ENCODE data around the gene BICDL1.

BICDL1 gene

DNA sequence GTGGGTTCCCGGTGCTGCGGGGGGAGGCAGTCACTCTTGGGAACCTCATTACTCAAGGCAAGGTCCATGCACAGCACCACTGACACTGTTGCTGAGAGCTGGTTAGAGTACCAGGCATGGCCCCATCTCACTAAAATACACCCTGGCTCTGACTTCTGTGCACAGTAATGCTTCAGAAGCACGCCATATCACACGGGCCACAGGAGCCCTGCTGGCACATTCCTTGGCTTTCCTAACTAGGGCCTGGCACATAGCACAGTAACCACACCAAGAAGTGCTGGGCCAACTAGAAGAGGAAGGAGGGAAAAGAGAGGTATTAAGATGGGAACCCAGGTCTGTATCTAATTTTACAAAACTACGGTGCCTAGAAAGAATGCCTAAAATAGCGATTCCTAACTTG lies 141.0 kb downstream of the BICDL1 start:
- DNase-seq (ENCODE audit: low read depth) = no peak
- no peak for TF ChIP-seq CTCF (IDR thresholded peaks at IDR 0.05; ENCODE audit: control insufficient read depth, insufficient read depth, low read depth, low read length, missing control alignments)
- H3K4me3 ChIP-seq (ENCODE audit: control insufficient read depth, low read depth, low read length) = no peak overlapping the region

DNA sequence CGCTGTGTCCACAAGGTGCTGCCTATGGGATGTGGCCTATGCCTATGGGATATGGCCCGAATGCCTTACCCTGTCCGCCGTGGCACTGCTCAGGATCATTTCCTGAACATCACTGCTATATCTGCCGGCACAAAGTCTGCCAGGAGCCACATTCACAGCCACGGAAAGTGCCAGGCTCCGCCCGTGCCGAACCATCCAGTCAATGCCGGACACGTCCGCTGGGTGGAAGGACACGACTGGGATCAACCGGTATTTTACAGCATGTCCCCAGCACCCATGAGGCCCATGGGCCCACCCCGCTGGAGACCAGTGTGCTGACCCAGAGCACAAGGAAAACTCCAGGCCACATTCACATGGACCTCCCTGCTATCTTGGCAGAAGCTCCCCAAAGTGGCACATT lies 142.1 kb downstream of the BICDL1 start:
- DNase-seq (ENCODE audit: low read depth) = no peak
- no peak overlapping the region for H3K4me3 ChIP-seq (ENCODE audit: control insufficient read depth, low read depth, low read length)
- no peak for TF ChIP-seq CTCF (IDR thresholded peaks at IDR 0.05; ENCODE audit: control insufficient read depth, insufficient read depth, low read depth, low read length, missing control alignments)

DNA sequence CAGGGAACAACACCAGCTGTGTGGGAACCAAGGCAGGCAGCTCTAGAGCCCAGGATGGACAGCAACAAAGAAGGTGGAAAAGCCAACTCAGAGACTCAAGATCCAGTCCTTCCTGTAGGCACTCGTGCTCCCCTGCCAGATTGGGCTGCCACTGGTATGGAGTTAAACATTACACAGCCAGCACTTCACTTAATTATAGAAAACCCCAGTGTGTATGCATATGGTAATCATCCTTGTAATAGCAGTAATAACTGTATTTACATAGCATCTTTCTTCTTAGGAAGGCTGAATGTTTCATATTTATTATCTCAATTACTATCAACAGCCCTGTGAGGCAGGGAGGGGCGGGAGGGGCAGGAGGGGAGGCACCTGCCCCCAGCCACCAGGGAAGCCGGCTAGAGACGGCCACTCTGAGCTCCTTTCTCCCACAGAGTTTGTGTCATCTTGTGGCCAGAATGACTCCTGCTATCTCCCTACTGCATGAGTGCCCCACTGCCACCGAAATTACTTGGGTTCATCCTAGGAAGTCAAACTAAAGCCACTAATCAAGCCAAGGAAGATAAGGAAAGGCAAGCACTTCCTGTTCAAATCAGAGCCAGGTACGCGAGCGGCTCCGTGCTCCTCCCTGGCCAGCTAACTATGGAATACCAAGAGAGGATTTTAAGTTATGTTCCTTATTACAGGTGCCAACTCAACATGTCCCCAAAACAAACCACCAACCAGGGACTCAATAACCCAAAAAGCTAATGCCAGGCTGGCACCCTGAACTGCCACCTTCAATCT lies 143.2 kb downstream of the BICDL1 start:
- no peak overlapping the region for H3K4me3 ChIP-seq (ENCODE audit: control insufficient read depth, low read depth, low read length)
- no peak for TF ChIP-seq CTCF (IDR thresholded peaks at IDR 0.05; ENCODE audit: control insufficient read depth, insufficient read depth, low read depth, low read length, missing control alignments)
- no peak for DNase-seq (ENCODE audit: low read depth)

DNA sequence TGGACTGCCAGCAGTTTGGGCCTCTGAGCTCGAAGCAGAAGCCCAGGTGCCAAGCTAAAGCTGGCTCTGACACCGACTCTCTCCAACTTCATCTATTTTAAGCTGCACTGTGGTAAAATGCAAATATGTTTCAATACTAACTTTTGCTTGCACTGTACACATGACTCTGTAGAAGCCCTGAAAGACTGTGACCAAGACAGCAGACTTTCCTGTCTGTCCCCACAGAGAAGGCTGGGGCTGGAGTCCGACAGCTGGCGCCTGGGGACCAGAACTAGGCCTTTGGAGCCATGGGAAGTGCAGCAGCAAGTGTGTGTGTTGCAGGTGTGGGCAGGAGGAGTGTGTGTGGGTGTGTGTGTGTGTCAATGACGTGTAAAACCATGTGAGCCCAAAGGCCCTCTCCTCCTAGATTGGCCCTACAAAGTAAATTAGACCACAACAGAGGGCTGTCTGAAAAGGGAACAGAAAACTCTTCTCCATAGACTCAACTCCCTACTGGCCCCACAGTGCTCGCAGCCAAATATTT lies 143.9 kb downstream of the BICDL1 start:
- DNase-seq (ENCODE audit: low read depth) = no peak
- H3K4me3 ChIP-seq (ENCODE audit: control insufficient read depth, low read depth, low read length) = no peak overlapping the region
- TF ChIP-seq CTCF (IDR thresholded peaks at IDR 0.05; ENCODE audit: control insufficient read depth, insufficient read depth, low read depth, low read length, missing control alignments) = no peak

GRCh38 chr12:120134307-120134980 lies 145.4 kb downstream of the BICDL1 start:
- H3K4me3 ChIP-seq (ENCODE audit: control insufficient read depth, low read depth, low read length) = no peak overlapping the region
- no peak for DNase-seq (ENCODE audit: low read depth)
- TF ChIP-seq CTCF (IDR thresholded peaks at IDR 0.05; ENCODE audit: control insufficient read depth, insufficient read depth, low read depth, low read length, missing control alignments) = no peak

DNA sequence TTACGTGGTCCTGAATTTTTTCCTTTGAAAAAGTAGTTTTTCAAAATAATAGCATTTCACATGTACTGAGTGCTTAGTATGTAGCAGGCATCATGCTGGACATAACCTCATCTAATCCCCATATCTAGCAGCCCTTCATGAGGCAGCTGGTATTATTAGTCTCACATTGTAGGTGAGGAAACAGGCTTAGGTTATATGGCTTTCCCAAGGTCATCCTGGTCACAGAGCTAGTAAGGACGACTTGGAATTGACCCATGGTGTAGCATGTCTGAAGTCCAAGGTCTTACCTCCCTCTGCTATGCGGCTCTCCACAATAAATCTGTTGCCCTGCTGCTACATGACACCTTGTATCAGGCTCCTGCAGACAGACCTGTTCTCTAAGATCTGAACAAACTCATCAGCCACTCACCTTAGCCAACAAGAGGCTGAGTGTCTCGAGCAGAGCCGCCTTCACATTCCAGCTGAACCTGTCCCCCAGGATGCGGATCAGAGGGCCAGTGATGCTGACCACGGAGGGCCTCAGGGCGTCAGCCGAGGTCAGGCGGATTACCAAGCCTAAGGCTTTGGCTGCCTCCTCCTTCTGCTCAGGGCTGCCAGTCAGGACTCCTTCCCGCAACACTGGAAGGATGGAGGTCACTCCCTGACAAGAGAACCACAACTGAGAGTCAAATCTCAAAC lies 147.2 kb downstream of the BICDL1 start:
- DNase-seq (ENCODE audit: low read depth) = no peak
- H3K4me3 ChIP-seq (ENCODE audit: control insufficient read depth, low read depth, low read length) = no peak overlapping the region
- no peak for TF ChIP-seq CTCF (IDR thresholded peaks at IDR 0.05; ENCODE audit: control insufficient read depth, insufficient read depth, low read depth, low read length, missing control alignments)
